NB4 (cell line): Measurements from ENCODE around the gene TRPM6.

Source experiments
- MYC ChIP-seq: IDR thresholded peaks from 2 replicates; pipeline ENCODE4 v1.6.1; 2011; ENCODE audit warnings: low read depth, low read length
- POLR2A ChIP-seq: IDR thresholded peaks from 2 replicates; pipeline ENCODE4 v1.6.1; 2011; ENCODE audit warnings: mild to moderate bottlenecking; ENCODE audit not compliant: insufficient read length; ENCODE audit errors: extremely low read depth
- TF ChIP-seq, protein P1 (sequence below): IDR thresholded peaks from one replicate; pipeline ENCODE4 v1.5.1; 2012; ENCODE audit warnings: low read depth, low read length
- TF ChIP-seq, protein P2 (sequence below): IDR thresholded peaks from 2 replicates; pipeline ENCODE4 v1.6.1; 2011; ENCODE audit warnings: low read depth, low read length

DNA sequence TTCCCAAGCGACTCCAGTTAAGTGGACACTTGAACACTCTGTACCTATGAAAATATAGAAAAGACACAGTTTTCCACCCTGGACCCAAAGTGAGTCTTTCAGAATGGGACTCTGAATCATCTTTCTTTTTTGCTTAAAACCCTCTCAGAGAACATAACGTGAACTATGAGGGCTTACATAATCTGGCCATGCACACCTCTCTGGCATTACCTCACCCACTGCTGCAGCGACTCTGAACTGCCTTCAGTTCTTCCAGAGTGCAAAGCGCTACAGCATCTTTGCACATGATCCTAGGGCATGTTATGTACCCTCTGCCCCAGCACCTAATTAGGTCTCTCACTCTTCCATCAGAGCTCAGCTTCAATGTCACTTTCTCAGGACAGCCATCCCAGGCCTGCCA, 204.4 kb downstream of the TRPM6 start:
- TF ChIP-seq, protein P1, sequence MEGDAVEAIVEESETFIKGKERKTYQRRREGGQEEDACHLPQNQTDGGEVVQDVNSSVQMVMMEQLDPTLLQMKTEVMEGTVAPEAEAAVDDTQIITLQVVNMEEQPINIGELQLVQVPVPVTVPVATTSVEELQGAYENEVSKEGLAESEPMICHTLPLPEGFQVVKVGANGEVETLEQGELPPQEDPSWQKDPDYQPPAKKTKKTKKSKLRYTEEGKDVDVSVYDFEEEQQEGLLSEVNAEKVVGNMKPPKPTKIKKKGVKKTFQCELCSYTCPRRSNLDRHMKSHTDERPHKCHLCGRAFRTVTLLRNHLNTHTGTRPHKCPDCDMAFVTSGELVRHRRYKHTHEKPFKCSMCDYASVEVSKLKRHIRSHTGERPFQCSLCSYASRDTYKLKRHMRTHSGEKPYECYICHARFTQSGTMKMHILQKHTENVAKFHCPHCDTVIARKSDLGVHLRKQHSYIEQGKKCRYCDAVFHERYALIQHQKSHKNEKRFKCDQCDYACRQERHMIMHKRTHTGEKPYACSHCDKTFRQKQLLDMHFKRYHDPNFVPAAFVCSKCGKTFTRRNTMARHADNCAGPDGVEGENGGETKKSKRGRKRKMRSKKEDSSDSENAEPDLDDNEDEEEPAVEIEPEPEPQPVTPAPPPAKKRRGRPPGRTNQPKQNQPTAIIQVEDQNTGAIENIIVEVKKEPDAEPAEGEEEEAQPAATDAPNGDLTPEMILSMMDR, result no peak
- TF ChIP-seq POLR2A, result no peak
- TF ChIP-seq, protein P2, sequence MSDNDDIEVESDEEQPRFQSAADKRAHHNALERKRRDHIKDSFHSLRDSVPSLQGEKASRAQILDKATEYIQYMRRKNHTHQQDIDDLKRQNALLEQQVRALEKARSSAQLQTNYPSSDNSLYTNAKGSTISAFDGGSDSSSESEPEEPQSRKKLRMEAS, result no peak
- no peak for TF ChIP-seq MYC
